Upper lobe of left lung (tissue), 4 donors: ENCODE measurements around the gene FAM180A.

Source experiments
- CTCF ChIP-seq, 6 experiments: fragments of 450-650 bp in 4 of 6; fragments of 200-600 bp in 2 of 6; sonication (generic) in 2 of 6; IDR thresholded peaks; one replicate each; pipeline ENCODE4 v1.5.1; 2016 to 2019; ENCODE audit warnings: antibody characterized with exemption in 6 of 6
- EP300 ChIP-seq, 4 donors: sonication (generic); formaldehyde crosslinking; IDR thresholded peaks; one replicate each; pipeline ENCODE4 v1.5.1; 2017; ENCODE audit warnings: antibody characterized with exemption in 4 of 4, control low read depth in 2 of 4
- POLR2A ChIP-seq, 4 donors: fragments of 450-650 bp; IDR thresholded peaks; one replicate each; pipeline ENCODE4 v1.5.1; 2016 to 2017; ENCODE audit warnings: antibody characterized with exemption in 4 of 4, mild to moderate bottlenecking in 2 of 4
- POLR2AphosphoS5 ChIP-seq, 2 donors: sonication (generic); formaldehyde crosslinking; IDR thresholded peaks; one replicate each; pipeline ENCODE4 v1.5.1; 2017; ENCODE audit warnings: antibody characterized with exemption in 2 of 2

GRCh38 chr7:135744938-135745702, 3.5 kb downstream of the FAM180A start:
- TF ChIP-seq EP300 (IDR thresholded peaks at IDR 0.05) = no peak
- no peak for TF ChIP-seq CTCF (IDR thresholded peaks at IDR 0.05)
- TF ChIP-seq POLR2A (IDR thresholded peaks at IDR 0.05) = no peak
- no peak for TF ChIP-seq POLR2AphosphoS5 (IDR thresholded peaks at IDR 0.05)
